Measurements from ENCODE around the gene HASPIN.

HASPIN gene

GRCh38 chr17:3768769-3769168, 45.1 kb downstream of the HASPIN start:
- no peak for DNase-seq

GRCh38 chr17:3770466-3770865, 46.8 kb downstream of the HASPIN start:
- no peak for DNase-seq

- DNase-seq: no peak
These were observed 47.4 kb downstream of the HASPIN start for GRCh38 chr17:3771140-3771539.

- no peak for DNase-seq
These were observed 49.1 kb downstream of the HASPIN start for GRCh38 chr17:3772764-3773163.

GRCh38 chr17:3773511-3773910, 49.8 kb downstream of the HASPIN start:
- no peak for DNase-seq

GRCh38 chr17:3773966-3774365, 50.3 kb downstream of the HASPIN start:
- DNase-seq: no peak

Data from stimulated activated CD4-positive, alpha-beta T cell treated with anti-CD3 and anti-CD28 coated beads, Interleukin-2, amount 100 ng/mL, for 24 hours (primary cell).